Neural cell (in vitro differentiated cells): ENCODE data around the gene EXPH5. TPM values are rescaled to one million over a fixed set of nuclear protein-coding genes. Genes with fewer than 3 reads are reported as not detected.

ENCODE experiments used
- H2AFZ ChIP-seq: fragments of 200-600, 300-800 bp; sonication (generic), shearing (Covaris generic); 2 replicates; pipeline ENCODE4 v1.6.0; 2014; ENCODE audit warnings: low read depth, mild to moderate bottlenecking, antibody characterized with exemption, low read length, moderate library complexity
- H3F3A ChIP-seq: fragments of 200-600 bp; shearing (Covaris generic); 2 replicates; pipeline ENCODE4 v1.6.1; 2016; ENCODE audit warnings: mild to moderate bottlenecking, moderate library complexity, mixed read lengths, antibody characterized with exemption, low read length; ENCODE audit not compliant: insufficient read depth, poor library complexity, severe bottlenecking
- H3K27ac ChIP-seq: fragments of 200-600, 300-800 bp; sonication (generic), shearing (Covaris generic); 2 replicates; pipeline ENCODE4 v1.5.1; 2014; ENCODE audit warnings: mild to moderate bottlenecking, low read length, moderate library complexity
- H3K27me3 ChIP-seq: fragments of 300-800, 200-600 bp; sonication (generic), shearing (Covaris generic); 2 replicates; pipeline ENCODE4 v1.6.0; 2014; ENCODE audit warnings: mild to moderate bottlenecking, low read depth, low read length, moderate library complexity; ENCODE audit not compliant: insufficient read depth
- H3K36me3 ChIP-seq: fragments of 300-800, 200-600 bp; sonication (generic), shearing (Covaris generic); 2 replicates; pipeline ENCODE4 v1.5.1; 2014; ENCODE audit warnings: mild to moderate bottlenecking, antibody characterized with exemption, low read length, moderate library complexity; ENCODE audit not compliant: insufficient read depth
- H3K4me2 ChIP-seq: fragments of 300-800, 200-600 bp; sonication (generic), shearing (Covaris generic); 2 replicates; pipeline ENCODE4 v1.6.0; 2014; ENCODE audit warnings: mild to moderate bottlenecking, low read length
- H3K4me3 ChIP-seq: fragments of 300-800, 200-600 bp; sonication (generic), shearing (Covaris generic); 2 replicates; pipeline ENCODE4 v1.5.1; 2014; ENCODE audit warnings: mild to moderate bottlenecking, low read length, moderate library complexity
- H3K79me2 ChIP-seq: fragments of 200-600 bp; shearing (Covaris generic); replicated peaks from 2 replicates; pipeline ENCODE4 v1.6.0; 2014; ENCODE audit warnings: mild to moderate bottlenecking, low read length, moderate library complexity; ENCODE audit not compliant: insufficient read depth
- H3K9ac ChIP-seq: fragments of 300-800, 200-600 bp; sonication (generic), shearing (Covaris generic); 2 replicates; pipeline ENCODE4 v1.6.1; 2016; ENCODE audit warnings: mild to moderate bottlenecking, low read length, mixed read lengths
- H3K9me2 ChIP-seq: fragments of 200-600 bp; shearing (Covaris generic); 2 replicates; pipeline ENCODE4 v1.6.1; 2016; ENCODE audit warnings: mild to moderate bottlenecking, low read length, mixed read lengths; ENCODE audit not compliant: insufficient read depth
- H3K9me3 ChIP-seq: fragments of 200-600, 300-800 bp; sonication (generic), shearing (Covaris generic); 2 replicates; pipeline ENCODE4 v1.6.1; 2016; ENCODE audit warnings: mild to moderate bottlenecking, mixed run types, low read length, moderate library complexity, mixed read lengths
- H4K20me1 ChIP-seq: fragments of 200-600 bp; shearing (Covaris generic); 2 replicates; pipeline ENCODE4 v1.6.1; 2016; ENCODE audit warnings: mild to moderate bottlenecking, mixed run types; ENCODE audit not compliant: insufficient read depth
- EP300 ChIP-seq: fragments of 450-650 bp; conservative IDR thresholded peaks from 2 replicates; pipeline ENCODE4 v1.6.1; 2014; ENCODE audit warnings: antibody characterized with exemption, mild to moderate bottlenecking, moderate library complexity; ENCODE audit not compliant: poor library complexity, severe bottlenecking
- EZH2 ChIP-seq: fragments of 200-600, 300-800 bp; shearing (Covaris generic), sonication (generic); IDR thresholded peaks from 2 replicates; pipeline ENCODE4 v1.6.1; 2014; ENCODE audit warnings: antibody characterized with exemption, low read length, borderline replicate concordance, mild to moderate bottlenecking; ENCODE audit not compliant: insufficient read depth, poor library complexity, severe bottlenecking
- MXI1 ChIP-seq: fragments of 450-650 bp; conservative IDR thresholded peaks from 2 replicates; pipeline ENCODE4 v1.6.1; 2014; ENCODE audit warnings: antibody characterized with exemption, mild to moderate bottlenecking; ENCODE audit not compliant: poor library complexity, severe bottlenecking
- POLR2AphosphoS5 ChIP-seq: IDR thresholded peaks from 2 replicates; pipeline ENCODE4 v1.6.1; 2012
- RAD21 ChIP-seq: fragments of 450-650 bp; conservative IDR thresholded peaks from 2 replicates; pipeline ENCODE4 v1.6.1; 2014; ENCODE audit warnings: antibody characterized with exemption, mild to moderate bottlenecking, moderate library complexity
- SMC3 ChIP-seq: fragments of 450-650 bp; conservative IDR thresholded peaks from 2 replicates; pipeline ENCODE4 v1.6.1; 2014; ENCODE audit warnings: antibody characterized with exemption, mild to moderate bottlenecking, moderate library complexity; ENCODE audit not compliant: poor library complexity
- TAF1 ChIP-seq: IDR thresholded peaks from 2 replicates; pipeline ENCODE4 v1.6.1; 2012; ENCODE audit warnings: low read depth
- polyA plus RNA-seq: library from polyadenylated mRNA; depleted of rRNA; stranded (reverse); fragments of >200 nt; gene quantifications from 2 replicates; pipeline ENCODE4 v1.2.3, GENCODE V29; 2014
- TF ChIP-seq, protein P1 (sequence below): IDR thresholded peaks from 2 replicates; pipeline ENCODE4 v1.6.1; 2012; ENCODE audit warnings: borderline replicate concordance
- TF ChIP-seq, protein P2 (sequence below): fragments of 450-650 bp; IDR thresholded peaks from 2 replicates; pipeline ENCODE4 v1.5.1; 2014; ENCODE audit warnings: antibody characterized with exemption, mild to moderate bottlenecking, moderate library complexity; ENCODE audit not compliant: poor library complexity, severe bottlenecking

EXPH5 gene
- polyA plus RNA-seq, 1 donor from 2014 or later: not detected

DNA sequence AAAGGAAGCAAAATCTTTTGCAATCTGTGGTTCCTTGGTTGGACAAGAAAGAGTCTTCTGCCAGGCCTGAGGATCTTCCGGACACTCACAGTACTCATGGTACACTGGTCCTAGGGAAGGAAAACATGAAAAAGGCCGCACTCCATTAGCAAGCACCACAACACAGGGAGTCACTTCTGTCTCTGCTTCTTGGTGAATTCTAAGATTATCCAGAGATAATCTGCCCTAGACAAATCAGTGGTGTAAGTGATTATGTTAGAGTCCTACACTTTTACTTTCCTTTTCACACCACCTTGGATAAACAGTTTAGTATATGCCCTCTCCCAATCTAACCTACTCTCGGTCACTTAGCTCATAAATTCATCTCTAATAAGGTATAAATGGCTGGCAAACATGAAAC is 107.2 kb downstream of the EXPH5 start:
- H3K27ac ChIP-seq: no peak overlapping the region
- H2AFZ ChIP-seq: no peak overlapping the region
- H3F3A ChIP-seq: no peaks in the 10 kb centered on the region
- no peaks in the 10 kb centered on the region for H3K9me2 ChIP-seq
- no peaks in the 10 kb centered on the region for H3K9me3 ChIP-seq
- H3K4me3 ChIP-seq: no peak overlapping the region
- H4K20me1 ChIP-seq: no peaks in the 10 kb centered on the region
- no peak for TF ChIP-seq MXI1
- no peak for TF ChIP-seq EZH2
- TF ChIP-seq TAF1: no peak
- TF ChIP-seq, protein P1, sequence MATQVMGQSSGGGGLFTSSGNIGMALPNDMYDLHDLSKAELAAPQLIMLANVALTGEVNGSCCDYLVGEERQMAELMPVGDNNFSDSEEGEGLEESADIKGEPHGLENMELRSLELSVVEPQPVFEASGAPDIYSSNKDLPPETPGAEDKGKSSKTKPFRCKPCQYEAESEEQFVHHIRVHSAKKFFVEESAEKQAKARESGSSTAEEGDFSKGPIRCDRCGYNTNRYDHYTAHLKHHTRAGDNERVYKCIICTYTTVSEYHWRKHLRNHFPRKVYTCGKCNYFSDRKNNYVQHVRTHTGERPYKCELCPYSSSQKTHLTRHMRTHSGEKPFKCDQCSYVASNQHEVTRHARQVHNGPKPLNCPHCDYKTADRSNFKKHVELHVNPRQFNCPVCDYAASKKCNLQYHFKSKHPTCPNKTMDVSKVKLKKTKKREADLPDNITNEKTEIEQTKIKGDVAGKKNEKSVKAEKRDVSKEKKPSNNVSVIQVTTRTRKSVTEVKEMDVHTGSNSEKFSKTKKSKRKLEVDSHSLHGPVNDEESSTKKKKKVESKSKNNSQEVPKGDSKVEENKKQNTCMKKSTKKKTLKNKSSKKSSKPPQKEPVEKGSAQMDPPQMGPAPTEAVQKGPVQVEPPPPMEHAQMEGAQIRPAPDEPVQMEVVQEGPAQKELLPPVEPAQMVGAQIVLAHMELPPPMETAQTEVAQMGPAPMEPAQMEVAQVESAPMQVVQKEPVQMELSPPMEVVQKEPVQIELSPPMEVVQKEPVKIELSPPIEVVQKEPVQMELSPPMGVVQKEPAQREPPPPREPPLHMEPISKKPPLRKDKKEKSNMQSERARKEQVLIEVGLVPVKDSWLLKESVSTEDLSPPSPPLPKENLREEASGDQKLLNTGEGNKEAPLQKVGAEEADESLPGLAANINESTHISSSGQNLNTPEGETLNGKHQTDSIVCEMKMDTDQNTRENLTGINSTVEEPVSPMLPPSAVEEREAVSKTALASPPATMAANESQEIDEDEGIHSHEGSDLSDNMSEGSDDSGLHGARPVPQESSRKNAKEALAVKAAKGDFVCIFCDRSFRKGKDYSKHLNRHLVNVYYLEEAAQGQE: no peak
- no peak for TF ChIP-seq SMC3
- TF ChIP-seq, protein P2, sequence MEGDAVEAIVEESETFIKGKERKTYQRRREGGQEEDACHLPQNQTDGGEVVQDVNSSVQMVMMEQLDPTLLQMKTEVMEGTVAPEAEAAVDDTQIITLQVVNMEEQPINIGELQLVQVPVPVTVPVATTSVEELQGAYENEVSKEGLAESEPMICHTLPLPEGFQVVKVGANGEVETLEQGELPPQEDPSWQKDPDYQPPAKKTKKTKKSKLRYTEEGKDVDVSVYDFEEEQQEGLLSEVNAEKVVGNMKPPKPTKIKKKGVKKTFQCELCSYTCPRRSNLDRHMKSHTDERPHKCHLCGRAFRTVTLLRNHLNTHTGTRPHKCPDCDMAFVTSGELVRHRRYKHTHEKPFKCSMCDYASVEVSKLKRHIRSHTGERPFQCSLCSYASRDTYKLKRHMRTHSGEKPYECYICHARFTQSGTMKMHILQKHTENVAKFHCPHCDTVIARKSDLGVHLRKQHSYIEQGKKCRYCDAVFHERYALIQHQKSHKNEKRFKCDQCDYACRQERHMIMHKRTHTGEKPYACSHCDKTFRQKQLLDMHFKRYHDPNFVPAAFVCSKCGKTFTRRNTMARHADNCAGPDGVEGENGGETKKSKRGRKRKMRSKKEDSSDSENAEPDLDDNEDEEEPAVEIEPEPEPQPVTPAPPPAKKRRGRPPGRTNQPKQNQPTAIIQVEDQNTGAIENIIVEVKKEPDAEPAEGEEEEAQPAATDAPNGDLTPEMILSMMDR: no peak
- TF ChIP-seq POLR2AphosphoS5: no peak
- TF ChIP-seq RAD21: no peak
- TF ChIP-seq EP300: no peak
- H3K9ac ChIP-seq: no peak overlapping the region
- no peaks in the 10 kb centered on the region for H3K36me3 ChIP-seq
- no peaks in the 10 kb centered on the region for H3K79me2 ChIP-seq
- H3K4me2 ChIP-seq: no peak overlapping the region
- no peaks in the 10 kb centered on the region for H3K27me3 ChIP-seq

DNA sequence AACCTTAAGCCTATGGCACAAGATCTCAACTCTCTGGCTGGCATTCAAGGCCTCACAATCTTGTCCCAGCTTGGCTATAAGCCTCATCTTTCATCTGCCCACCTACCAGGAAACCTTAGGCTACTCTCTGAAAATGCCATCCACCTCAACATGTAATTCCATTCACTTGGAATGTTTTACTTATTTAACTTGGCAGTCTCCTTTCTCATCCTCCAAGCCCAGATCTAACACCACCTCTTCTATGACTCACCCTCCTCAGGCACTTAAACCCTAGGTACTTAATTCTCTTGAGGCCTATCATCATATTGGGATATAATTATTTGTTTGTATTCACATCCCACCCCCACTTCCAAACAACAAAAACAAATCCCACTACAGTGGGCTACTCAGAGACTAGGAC is 110.4 kb downstream of the EXPH5 start:
- Histone ChIP-seq H3K27me3 (no peaks in the 10 kb centered on the region), H4K20me1 (no peaks in the 10 kb centered on the region), H3K4me2 (no peak overlapping the region), H3K79me2 (no peaks in the 10 kb centered on the region), H3F3A (no peaks in the 10 kb centered on the region), H3K9me3 (no peaks in the 10 kb centered on the region), H3K36me3 (no peaks in the 10 kb centered on the region), H3K27ac (no peak overlapping the region), H3K9ac (no peak overlapping the region), H3K4me3 (no peak overlapping the region), H3K9me2 (no peaks in the 10 kb centered on the region), H2AFZ (no peak overlapping the region)
- no peak for TF ChIP-seq POLR2AphosphoS5
- no peak for TF ChIP-seq MXI1
- TF ChIP-seq EP300: no peak
- TF ChIP-seq, protein P1: no peak
- TF ChIP-seq TAF1: no peak
- TF ChIP-seq SMC3: no peak
- TF ChIP-seq RAD21: no peak
- no peak for TF ChIP-seq EZH2
- TF ChIP-seq, protein P2: no peak
